Mononuclear cell (primary cell): ENCODE results near the gene PMEPA1. TPM values are rescaled to one million over a fixed set of nuclear protein-coding genes. Genes with fewer than 3 reads are reported as not detected.

ENCODE experiments used
- H3K27me3 ChIP-seq: 2 replicates; pipeline ENCODE4 v1.6.0; 2011; ENCODE audit warnings: low read length, control low read depth; ENCODE audit not compliant: insufficient read depth
- H3K4me1 ChIP-seq: 2 replicates; pipeline ENCODE4 v1.5.1; 2011; ENCODE audit warnings: mild to moderate bottlenecking, low read length, control low read depth; ENCODE audit not compliant: insufficient read depth
- H3K4me3 ChIP-seq: 2 replicates; pipeline ENCODE4 v1.5.1; 2011; ENCODE audit warnings: mild to moderate bottlenecking, low read length, moderate library complexity
- H3K9me3 ChIP-seq: 2 replicates; pipeline ENCODE4 v1.5.1; 2011; ENCODE audit warnings: low read depth, mild to moderate bottlenecking, control low read depth, low read length
- total RNA-seq: library from RNA; depleted of rRNA; stranded (reverse); fragments of >200 nt; gene quantifications from one replicate; pipeline ENCODE4 v1.2.3, GENCODE V29; 2012

PMEPA1 gene
- total RNA-seq, 1 donor: 1.0 TPM

DNA sequence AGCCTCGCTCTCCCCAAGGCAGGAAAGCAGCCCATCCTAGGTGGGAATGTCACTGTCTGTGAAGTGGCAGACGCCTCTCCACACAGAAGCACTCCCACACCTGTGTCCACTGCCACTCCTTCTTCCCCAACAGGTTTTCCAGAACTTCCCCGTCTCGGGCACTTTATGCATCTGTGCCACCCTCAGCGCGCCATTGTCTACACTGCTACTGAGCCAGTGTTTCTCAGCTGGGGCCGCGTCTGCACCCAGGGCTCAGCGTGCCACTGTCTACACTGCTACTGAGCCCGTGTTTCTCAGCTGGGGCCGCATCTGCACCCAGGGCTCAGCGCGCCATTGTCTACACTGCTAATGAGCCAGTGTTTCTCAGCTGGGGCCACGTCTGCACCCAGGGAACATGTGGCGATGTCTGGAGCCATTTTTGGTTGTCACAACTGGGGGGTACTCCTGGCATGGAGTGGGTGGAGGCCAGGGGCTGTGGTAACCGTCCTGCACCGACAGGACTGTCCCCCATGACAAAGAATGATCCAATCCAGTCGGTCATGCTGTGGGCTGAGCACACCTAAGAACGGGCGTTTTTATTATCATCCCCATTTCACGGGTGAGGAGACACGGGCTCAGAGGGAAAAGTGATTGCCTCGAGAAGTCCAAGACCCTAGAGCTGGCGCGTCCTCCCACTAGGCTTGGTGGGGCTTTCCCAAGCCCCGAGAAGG lies 47.9 kb downstream of the PMEPA1 start:
- no peaks in the 10 kb centered on the region for H3K27me3 ChIP-seq
- H3K4me1 ChIP-seq: peaks cover 14% of the 10 kb centered on the region
- H3K4me3 ChIP-seq: no peak overlapping the region
- no peaks in the 10 kb centered on the region for H3K9me3 ChIP-seq

DNA sequence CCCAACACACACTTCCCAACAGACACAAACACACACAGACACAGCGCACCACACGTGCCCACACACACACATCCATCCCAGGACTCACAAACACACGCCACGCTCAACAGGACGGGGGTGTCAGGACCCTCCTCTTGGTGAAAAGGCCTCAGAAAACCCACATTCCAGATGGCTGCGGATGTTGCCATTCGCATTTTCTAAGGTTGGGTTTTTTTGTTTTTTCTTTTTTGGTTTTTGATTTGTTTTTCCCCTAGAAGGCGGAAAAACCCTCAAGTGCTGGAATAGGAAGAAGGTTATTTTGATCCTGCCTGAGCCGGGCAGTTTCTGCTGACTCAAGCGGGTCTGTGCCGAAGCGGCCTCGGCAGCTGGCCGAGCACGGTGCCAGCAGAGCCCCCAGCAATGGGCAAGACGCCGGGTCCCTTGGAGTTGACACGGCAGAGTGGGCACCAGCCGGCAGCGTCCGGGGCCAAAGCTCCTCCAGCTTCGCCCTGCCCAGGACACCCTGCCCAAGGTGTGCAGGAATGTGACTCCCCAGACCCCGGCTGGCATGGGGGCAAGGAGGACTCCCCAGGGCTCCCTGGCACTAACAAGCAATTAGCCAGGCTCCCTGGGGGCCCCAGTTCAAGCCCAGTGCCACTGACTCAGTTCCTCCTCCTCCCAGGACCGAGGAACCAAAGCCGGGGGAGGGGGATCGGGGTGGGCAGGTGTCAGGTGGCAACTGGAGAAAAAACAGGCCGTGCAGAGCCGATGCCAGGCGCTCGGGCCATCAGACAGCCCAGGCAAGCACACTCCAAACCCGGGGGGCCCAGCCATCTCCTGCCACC lies 48.7 kb downstream of the PMEPA1 start:
- Histone ChIP-seq H3K9me3 (no peaks in the 10 kb centered on the region), H3K4me1 (peaks cover 14% of the 10 kb centered on the region), H3K27me3 (no peaks in the 10 kb centered on the region), H3K4me3 (no peak overlapping the region)

DNA sequence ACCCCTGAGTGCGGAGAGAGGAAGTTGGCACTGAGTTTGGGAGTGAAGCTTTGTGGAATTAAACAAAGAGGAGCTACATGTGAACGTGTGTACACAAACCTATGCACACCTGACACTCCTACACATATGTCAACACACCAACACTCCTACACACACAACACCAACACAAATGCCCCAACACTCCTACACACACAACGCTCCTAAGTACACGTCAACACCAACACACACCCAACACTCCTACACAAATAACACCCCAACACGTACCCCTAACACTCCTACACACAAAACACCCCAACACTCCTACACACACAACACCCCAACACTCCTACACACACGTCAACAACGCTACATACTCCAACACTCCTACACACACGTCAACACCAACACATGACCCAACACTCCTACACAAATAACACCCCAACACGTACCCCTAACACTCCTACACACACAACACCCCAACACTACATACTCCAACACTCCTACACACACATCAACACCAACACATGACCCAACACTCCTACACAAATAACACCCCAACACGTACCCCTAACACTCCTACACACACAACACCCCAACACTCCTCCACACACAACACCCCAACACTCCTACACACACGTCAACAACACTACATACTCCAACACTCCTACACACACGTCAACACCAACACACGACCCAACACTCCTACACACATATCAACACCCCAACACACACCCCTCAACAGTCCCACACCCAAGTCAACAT lies 49.5 kb downstream of the PMEPA1 start:
- H3K4me3 ChIP-seq: no peak overlapping the region

DNA sequence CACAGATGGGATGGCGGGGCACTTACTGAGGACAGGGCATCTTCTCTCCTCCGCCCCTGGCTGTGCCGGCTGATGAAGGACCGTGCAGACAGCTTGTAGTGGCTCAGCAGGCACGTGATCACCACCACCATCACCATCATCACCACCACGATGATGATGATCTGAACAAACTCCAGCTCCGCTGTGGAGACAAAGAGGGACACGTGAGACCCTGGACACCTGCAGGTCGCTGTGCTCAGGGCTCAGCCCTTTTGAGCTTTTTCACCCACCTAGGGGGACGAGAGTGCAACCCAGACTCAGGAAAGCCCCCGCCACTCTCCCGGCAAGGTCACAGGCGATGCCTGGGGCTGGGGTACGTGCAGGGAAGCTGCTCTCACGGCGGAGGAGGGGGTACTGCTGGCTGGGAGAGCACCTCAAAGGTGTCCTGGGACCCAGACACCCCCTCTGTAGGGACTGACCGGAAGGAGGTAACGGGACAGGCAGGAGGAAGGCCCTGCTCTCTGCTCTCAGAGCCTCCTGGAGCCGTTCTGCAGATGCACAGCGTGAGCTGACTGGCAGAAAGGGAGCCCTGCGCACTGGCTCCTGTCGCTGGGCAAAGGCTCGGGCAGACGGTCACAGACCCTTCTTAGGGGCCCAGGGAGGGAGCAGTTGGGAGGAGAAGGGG lies 50.2 kb downstream of the PMEPA1 start:
- Histone ChIP-seq H3K27me3 (no peaks in the 10 kb centered on the region), H3K4me1 (peaks cover 15% of the 10 kb centered on the region), H3K4me3 (no peak overlapping the region), H3K9me3 (no peaks in the 10 kb centered on the region)

More for the DNA sequence above, 49.5 kb downstream of the PMEPA1 start:
- Histone ChIP-seq H3K4me1 (peaks cover 14% of the 10 kb centered on the region), H3K9me3 (no peaks in the 10 kb centered on the region), H3K27me3 (no peaks in the 10 kb centered on the region)

DNA sequence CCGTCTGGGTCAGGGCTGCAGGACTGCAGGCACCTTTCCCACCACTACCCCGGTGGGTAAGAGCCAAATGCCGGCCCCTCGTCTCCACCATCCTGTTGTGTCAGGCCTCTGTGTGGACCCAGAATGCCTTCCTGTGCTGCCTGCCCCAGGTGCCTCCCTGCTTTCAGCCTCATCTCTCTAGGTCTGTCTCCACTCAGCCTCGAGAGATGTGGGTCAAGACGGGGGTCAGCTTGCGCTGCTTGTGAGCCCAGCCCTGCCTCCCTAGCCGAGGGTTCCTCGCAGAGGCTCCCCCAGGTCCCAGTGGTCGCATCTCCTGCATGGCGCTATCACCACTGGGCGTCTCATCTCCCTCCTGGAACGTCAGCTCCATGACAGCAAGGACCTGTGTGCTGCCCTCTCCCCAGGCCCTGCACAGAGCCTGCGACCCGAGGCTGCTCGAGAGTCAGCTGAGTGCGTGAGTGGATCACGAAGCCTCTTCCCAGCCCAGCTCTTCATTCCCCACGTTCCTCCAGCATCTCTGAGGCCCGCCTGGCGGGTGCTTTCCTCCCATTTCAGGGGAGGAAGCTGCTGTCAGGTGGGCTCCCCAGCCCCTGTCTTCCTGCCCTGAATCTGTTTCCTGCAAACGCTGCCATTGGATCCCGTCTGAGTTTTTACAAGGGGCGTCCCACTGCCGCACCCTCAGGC lies 50.8 kb downstream of the PMEPA1 start:
- peaks cover 19% of the 10 kb centered on the region for H3K4me1 ChIP-seq
- H3K4me3 ChIP-seq: no peak overlapping the region
- no peaks in the 10 kb centered on the region for H3K27me3 ChIP-seq
- H3K9me3 ChIP-seq: no peaks in the 10 kb centered on the region

DNA sequence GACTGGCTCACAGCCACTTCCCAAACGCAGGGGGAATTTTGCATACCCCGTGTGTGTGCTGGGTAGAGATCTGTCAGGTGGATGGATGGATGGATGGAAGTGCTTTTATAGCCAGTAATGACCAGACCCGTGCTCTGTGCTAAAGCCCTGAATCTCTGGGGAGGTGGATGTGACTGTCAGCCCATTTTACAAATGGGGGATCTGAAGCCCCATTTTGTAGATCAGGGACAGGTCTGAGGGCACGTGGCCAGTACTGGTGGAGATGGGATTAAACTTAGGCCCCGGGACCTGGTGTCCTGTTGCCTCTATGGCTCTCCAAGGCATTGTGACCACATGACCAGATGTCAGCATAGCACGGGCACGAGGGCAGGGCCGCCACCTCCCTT lies 51.4 kb downstream of the PMEPA1 start:
- no peaks in the 10 kb centered on the region for H3K27me3 ChIP-seq
- H3K9me3 ChIP-seq: no peaks in the 10 kb centered on the region
- H3K4me3 ChIP-seq: no peak overlapping the region
- peaks cover 19% of the 10 kb centered on the region for H3K4me1 ChIP-seq

DNA sequence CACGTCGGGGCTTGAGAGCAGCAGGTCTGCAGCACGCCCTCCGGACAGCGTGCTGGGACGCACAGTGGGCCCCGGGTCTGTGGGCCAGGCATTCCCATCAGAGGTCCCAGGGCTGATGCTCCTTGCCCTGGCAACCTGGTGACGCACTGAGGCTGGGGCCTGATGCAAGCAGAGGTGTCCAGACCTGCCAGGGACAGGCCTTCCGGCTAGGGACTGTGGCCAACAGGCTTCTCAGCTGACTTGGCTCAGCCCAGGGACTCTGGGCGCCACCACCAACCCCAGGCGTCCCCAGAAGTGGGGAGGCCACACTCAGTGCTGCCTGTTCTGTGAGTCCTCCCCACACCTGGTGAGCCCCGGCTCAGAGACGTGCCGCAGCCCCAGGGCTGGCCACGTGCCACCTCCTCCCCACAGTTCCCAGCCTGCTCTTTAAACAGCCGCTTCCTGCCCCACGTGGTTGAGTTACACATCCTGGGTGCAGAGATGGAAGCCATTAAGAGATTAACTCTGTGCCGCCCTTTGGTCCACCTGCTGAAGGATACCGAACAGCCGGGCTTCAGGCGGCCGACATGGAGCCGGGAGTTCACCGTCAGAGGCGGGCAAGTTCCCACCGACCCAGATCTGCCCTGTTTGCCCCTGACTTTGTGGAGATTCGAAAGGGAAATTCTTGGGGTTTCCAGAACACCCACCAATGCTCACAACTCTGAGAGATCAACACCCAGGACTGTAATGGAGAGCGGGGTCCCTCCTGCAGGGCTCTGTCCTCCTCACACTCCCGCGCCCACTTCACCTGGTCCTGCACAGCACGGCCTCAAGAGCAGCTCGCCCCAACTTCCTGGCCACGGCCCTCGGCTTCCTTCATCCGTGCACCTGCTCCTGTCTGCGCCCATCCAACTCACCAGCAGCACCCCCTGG lies 52.0 kb downstream of the PMEPA1 start:
- peaks cover 19% of the 10 kb centered on the region for H3K4me1 ChIP-seq
- H3K27me3 ChIP-seq: no peaks in the 10 kb centered on the region
- no peaks in the 10 kb centered on the region for H3K9me3 ChIP-seq
- H3K4me3 ChIP-seq: no peak overlapping the region

DNA sequence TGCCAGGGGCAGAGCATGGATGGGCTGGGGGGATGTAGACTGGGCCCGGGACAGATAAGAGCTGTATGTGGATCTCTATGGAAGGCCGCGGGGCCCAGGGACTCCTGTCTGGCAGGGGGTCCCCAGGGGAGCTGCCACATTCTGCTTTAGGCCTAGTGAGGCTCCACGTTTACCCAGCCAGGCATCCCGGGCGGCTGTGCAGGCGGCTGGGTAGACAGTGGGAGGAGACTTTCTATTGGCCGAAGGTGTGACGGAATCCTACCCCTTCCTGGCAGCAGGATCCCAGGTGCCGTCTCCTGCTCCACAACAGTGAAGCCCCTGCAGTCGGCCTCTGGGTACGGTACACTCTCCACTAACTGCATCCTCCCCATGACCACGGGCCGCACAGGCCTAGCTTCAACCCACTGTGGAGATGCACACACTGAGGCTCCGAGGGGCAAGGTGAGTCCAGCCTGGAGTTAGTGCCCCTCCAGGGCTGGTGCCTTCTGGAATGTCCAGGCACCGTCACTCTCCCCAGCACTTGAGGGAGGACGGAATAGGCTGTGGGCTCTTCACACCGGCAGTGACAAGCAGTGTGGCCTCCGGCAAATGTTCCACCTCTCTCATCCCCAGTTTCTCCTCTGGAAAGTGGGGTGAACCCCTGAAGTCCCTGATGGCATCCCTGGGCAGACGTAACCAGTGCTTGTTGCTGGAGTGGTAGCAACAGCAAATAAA lies 52.8 kb downstream of the PMEPA1 start:
- no peaks in the 10 kb centered on the region for H3K9me3 ChIP-seq
- H3K4me3 ChIP-seq: no peak overlapping the region
- peaks cover 19% of the 10 kb centered on the region for H3K4me1 ChIP-seq
- no peaks in the 10 kb centered on the region for H3K27me3 ChIP-seq

DNA sequence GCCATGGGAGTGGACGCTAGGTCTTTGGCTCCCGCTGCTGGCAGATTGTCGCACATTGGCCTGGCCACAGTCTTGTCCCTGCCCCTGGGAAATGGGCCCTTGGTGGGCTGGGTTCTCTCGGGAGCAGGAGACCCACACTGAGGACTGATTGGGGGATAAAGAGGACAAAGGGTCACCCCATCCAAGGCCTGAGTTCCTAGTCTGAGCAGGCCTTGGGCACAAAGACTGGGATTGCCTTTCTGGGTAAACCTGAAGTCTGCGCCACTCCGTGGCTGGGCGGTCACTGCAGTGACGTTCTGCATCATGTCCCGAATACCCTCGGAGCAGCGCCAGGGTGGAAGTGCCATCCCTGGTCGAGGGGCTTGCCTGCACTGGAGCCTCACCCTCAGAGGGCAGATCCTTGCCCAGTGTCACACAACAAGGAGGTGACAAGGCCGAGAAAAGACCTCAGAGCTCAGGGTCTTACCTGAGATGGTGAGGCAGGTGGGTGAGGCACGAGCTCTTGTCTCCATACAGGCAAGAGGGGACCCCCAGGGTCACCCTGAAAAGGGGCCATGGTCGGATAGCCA lies 53.5 kb downstream of the PMEPA1 start:
- peaks cover 19% of the 10 kb centered on the region for H3K4me1 ChIP-seq
- H3K9me3 ChIP-seq: no peaks in the 10 kb centered on the region
- H3K27me3 ChIP-seq: no peaks in the 10 kb centered on the region
- no peak overlapping the region for H3K4me3 ChIP-seq

DNA sequence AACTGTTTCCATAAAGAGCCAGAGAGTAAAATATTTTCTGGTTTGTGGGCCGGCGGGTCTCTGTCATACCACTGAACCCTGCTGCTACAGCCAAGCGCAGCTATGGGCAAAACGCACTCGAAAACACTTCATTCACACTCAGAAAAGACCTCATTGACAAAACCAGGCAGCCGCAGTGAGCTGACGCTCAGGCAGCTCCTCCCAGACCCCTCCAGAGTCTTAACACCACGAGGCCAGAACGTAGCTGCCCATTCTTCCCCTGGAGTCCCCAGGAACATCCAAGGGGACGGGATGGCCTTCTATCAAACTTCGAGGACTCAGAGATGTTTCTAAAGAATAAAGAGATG lies 54.0 kb downstream of the PMEPA1 start:
- Histone ChIP-seq H3K4me1 (peaks cover 19% of the 10 kb centered on the region), H3K4me3 (no peak overlapping the region), H3K9me3 (no peaks in the 10 kb centered on the region), H3K27me3 (no peaks in the 10 kb centered on the region)

DNA sequence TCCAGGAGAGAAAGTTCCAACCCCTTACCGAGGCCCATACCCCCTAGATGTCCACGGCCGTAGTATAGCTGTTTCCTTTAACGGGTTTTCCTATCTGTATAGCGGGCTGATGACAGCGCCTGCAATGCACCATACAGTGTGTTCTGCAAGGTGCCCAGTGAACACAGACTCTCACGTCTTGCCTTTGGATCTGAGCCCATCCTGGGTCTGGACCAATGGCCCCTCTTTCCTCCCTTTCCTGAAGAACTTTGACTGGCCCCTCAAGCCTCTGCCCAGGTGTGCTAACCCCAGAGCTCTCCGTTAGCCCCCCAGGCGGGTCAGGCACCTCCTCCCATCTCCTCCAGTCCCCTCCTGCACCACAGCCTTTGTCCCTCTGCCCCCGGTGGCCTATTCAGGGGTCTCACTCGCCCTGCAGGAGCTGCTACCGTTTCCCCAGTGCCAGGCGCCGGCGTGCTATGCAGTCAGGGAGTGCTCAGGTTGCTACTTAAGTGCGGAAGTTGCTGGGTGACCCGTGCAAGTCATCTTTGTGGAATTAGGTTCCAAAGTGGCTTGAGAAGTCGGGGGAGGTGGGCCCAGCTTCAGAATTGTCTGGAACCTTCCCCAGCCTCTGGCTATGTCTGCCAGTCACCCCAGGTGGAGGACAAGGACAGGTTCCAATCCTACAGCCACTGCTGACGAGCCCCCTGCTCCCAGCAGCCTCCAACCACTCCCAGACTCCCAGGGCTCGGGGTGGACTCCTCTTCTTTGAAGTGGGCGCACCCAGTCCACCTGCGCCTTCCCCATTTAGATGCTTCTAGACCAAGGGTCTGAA lies 54.6 kb downstream of the PMEPA1 start:
- H3K4me3 ChIP-seq: no peak overlapping the region
- H3K9me3 ChIP-seq: no peaks in the 10 kb centered on the region
- H3K4me1 ChIP-seq: peaks cover 19% of the 10 kb centered on the region
- H3K27me3 ChIP-seq: no peaks in the 10 kb centered on the region

DNA sequence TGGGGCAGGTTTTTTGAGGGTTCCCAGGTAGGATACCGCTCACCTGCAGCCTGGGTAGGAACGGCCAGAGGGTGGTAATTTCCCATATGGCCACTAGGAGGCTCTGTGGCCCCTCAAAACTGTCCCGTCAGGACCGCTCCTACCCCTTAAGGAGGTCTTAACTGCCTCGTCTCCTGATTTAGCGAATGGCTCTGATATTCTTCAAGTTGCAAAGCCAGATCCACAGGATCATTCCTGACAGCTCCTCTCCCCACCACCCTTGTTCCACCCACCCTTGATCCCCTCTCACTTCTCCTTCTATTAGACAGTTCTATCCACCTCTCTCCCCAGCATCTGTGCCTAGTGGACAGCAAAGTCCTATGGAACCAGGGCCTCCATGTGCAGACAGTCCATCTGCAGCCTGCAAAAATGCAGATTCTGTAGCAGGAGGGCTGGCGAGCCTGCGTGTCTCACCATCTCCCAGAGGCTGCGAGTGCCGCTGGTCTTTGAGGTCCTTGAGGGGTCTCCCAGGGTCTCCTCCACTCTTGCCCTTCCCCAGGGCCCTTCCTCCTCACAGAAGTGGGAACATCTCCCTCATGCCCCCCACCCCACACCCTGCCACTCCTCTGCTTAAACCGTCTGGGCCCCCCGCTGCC lies 55.3 kb downstream of the PMEPA1 start:
- H3K4me3 ChIP-seq: no peak overlapping the region
- H3K9me3 ChIP-seq: no peaks in the 10 kb centered on the region
- H3K4me1 ChIP-seq: peaks cover 19% of the 10 kb centered on the region
- H3K27me3 ChIP-seq: no peaks in the 10 kb centered on the region
